Esophagus squamous epithelium (tissue), 4 donors: ENCODE results near the gene CALY.

Experiments
- POLR2A ChIP-seq, 4 donors: fragments of 450-650 bp; IDR thresholded peaks; one replicate each; pipeline ENCODE4 v1.6.1; 2017; ENCODE audit warnings: antibody characterized with exemption in 4 of 4, mild to moderate bottlenecking in 4 of 4, moderate library complexity in 3 of 4
- TF ChIP-seq, protein P1 (sequence below), 6 experiments: fragments of 450-650 bp in 4 of 6; fragments of 200-600 bp in 2 of 6; sonication (generic) in 2 of 6; IDR thresholded peaks; one replicate each; pipeline ENCODE4 v1.5.1; 2016 to 2019; ENCODE audit warnings: antibody characterized with exemption in 6 of 6, mild to moderate bottlenecking in 4 of 6, moderate library complexity in 4 of 6

GRCh38 chr10:133334503-133335245 lies 2.0 kb downstream of the CALY start:
- no peak for TF ChIP-seq POLR2A (IDR thresholded peaks at IDR 0.05)
- TF ChIP-seq, protein P1, sequence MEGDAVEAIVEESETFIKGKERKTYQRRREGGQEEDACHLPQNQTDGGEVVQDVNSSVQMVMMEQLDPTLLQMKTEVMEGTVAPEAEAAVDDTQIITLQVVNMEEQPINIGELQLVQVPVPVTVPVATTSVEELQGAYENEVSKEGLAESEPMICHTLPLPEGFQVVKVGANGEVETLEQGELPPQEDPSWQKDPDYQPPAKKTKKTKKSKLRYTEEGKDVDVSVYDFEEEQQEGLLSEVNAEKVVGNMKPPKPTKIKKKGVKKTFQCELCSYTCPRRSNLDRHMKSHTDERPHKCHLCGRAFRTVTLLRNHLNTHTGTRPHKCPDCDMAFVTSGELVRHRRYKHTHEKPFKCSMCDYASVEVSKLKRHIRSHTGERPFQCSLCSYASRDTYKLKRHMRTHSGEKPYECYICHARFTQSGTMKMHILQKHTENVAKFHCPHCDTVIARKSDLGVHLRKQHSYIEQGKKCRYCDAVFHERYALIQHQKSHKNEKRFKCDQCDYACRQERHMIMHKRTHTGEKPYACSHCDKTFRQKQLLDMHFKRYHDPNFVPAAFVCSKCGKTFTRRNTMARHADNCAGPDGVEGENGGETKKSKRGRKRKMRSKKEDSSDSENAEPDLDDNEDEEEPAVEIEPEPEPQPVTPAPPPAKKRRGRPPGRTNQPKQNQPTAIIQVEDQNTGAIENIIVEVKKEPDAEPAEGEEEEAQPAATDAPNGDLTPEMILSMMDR (IDR thresholded peaks at IDR 0.05): no peak
